ENCODE measurements around the gene TMEM39A.

- TF ChIP-seq RAD21 (IDR thresholded peaks at IDR 0.05; ENCODE audit: low read length) (no peak), POLR2A (IDR thresholded peaks at IDR 0.05; ENCODE audit: low read depth, low read length) (no peak), RCOR1 (IDR thresholded peaks at IDR 0.05; ENCODE audit: insufficient replicate concordance, low read length) (no peak), BHLHE40 (IDR thresholded peaks at IDR 0.05; ENCODE audit: low read depth, low read length) (no peak), RFX5 (IDR thresholded peaks at IDR 0.05; ENCODE audit: low read depth, low read length) (no peak), CHD1 (IDR thresholded peaks at IDR 0.05; ENCODE audit: low read depth, low read length) (no peak), SMC3 (IDR thresholded peaks at IDR 0.05; ENCODE audit: low read depth, low read length) (no peak), NFE2L2 (IDR thresholded peaks at IDR 0.05; ENCODE audit: low read depth, low read length) (no peak), MXI1 (IDR thresholded peaks at IDR 0.05; ENCODE audit: borderline replicate concordance, low read depth, low read length) (no peak), CEBPB (IDR thresholded peaks at IDR 0.05; ENCODE audit: low read depth, low read length) (no peak), MAZ (IDR thresholded peaks at IDR 0.05; ENCODE audit: borderline replicate concordance, low read depth, low read length) (no peak)
- TF ChIP-seq, protein P1, sequence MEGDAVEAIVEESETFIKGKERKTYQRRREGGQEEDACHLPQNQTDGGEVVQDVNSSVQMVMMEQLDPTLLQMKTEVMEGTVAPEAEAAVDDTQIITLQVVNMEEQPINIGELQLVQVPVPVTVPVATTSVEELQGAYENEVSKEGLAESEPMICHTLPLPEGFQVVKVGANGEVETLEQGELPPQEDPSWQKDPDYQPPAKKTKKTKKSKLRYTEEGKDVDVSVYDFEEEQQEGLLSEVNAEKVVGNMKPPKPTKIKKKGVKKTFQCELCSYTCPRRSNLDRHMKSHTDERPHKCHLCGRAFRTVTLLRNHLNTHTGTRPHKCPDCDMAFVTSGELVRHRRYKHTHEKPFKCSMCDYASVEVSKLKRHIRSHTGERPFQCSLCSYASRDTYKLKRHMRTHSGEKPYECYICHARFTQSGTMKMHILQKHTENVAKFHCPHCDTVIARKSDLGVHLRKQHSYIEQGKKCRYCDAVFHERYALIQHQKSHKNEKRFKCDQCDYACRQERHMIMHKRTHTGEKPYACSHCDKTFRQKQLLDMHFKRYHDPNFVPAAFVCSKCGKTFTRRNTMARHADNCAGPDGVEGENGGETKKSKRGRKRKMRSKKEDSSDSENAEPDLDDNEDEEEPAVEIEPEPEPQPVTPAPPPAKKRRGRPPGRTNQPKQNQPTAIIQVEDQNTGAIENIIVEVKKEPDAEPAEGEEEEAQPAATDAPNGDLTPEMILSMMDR (conservative IDR thresholded peaks at IDR 0.05; ENCODE audit: low read depth, low read length), result no peak
Measured at GRCh38 chr3:119483101-119483500, 19.7 kb upstream of the TMEM39A start.

All from IMR-90 (cell line).